H9 (cell line): ENCODE measurements around the gene GALNT10. TPM values are rescaled to one million over a fixed set of nuclear protein-coding genes. Genes with fewer than 3 reads are reported as not detected.

Experiments used
- DNase-seq: peaks from one replicate; pipeline ENCODE4 v3.0.0-alpha.2; 2017
- H2AFZ ChIP-seq: one replicate; pipeline ENCODE4 v1.6.1; 2013; ENCODE audit warnings: mild to moderate bottlenecking, low read length, control low read depth, moderate library complexity
- H2AK5ac ChIP-seq: 2 replicates; pipeline ENCODE4 v1.6.1; 2013; ENCODE audit warnings: low read length, control low read depth, mixed read lengths; ENCODE audit not compliant: insufficient read length
- H2BK120ac ChIP-seq: one replicate; pipeline ENCODE4 v1.6.1; 2013; ENCODE audit warnings: low read depth, mild to moderate bottlenecking, low read length, control low read depth, inconsistent platforms; ENCODE audit not compliant: poor library complexity, severe bottlenecking
- H2BK12ac ChIP-seq: 2 replicates; pipeline ENCODE4 v1.6.1; 2013; ENCODE audit warnings: low read length, control low read depth, mixed read lengths, low read depth; ENCODE audit not compliant: insufficient read length
- H2BK15ac ChIP-seq: 2 replicates; pipeline ENCODE4 v1.6.1; 2013; ENCODE audit warnings: low read depth, low read length, control low read depth
- H2BK20ac ChIP-seq: one replicate; pipeline ENCODE4 v1.6.1; 2013; ENCODE audit warnings: low read depth, mild to moderate bottlenecking, low read length, control low read depth, inconsistent platforms; ENCODE audit not compliant: poor library complexity, severe bottlenecking
- H2BK5ac ChIP-seq: 2 replicates; pipeline ENCODE4 v1.6.1; 2013; ENCODE audit warnings: low read length, control low read depth, mixed read lengths; ENCODE audit not compliant: insufficient read length
- H3K14ac ChIP-seq: 2 replicates; pipeline ENCODE4 v1.6.1; 2013; ENCODE audit warnings: low read length, control low read depth; ENCODE audit not compliant: insufficient read depth
- H3K18ac ChIP-seq: 2 replicates; pipeline ENCODE4 v1.6.1; 2013; ENCODE audit warnings: low read depth, mild to moderate bottlenecking, mixed read lengths, low read length, control low read depth; ENCODE audit not compliant: insufficient read length
- H3K23ac ChIP-seq: 2 replicates; pipeline ENCODE4 v1.6.1; 2013; ENCODE audit warnings: low read length, control low read depth, mixed read lengths, low read depth; ENCODE audit not compliant: insufficient read length
- H3K23me2 ChIP-seq: 2 replicates; pipeline ENCODE4 v1.6.1; 2013; ENCODE audit warnings: low read depth, mild to moderate bottlenecking, mixed read lengths, low read length, control low read depth; ENCODE audit not compliant: insufficient read length, poor library complexity, severe bottlenecking
- H3K27ac ChIP-seq: 2 replicates; pipeline ENCODE4 v1.5.1; 2013; ENCODE audit warnings: low read length, control low read depth, mixed read lengths, low read depth; ENCODE audit not compliant: insufficient read length
- H3K27me3 ChIP-seq: 2 replicates; pipeline ENCODE4 v1.6.1; 2013; ENCODE audit warnings: low read length, control low read depth, inconsistent platforms; ENCODE audit not compliant: insufficient read depth
- H3K4ac ChIP-seq: 2 replicates; pipeline ENCODE4 v1.6.1; 2013; ENCODE audit warnings: low read depth, mild to moderate bottlenecking, control low read depth, inconsistent platforms, low read length, moderate library complexity
- H3K4me1 ChIP-seq: 2 replicates; pipeline ENCODE4 v1.6.1; 2013; ENCODE audit warnings: low read length, control low read depth, inconsistent platforms; ENCODE audit not compliant: insufficient read depth
- H3K4me2 ChIP-seq: 2 replicates; pipeline ENCODE4 v1.6.1; 2013; ENCODE audit warnings: low read length, control low read depth, mixed read lengths; ENCODE audit not compliant: insufficient read length, insufficient read depth
- H3K56ac ChIP-seq: 2 replicates; pipeline ENCODE4 v1.6.1; 2013; ENCODE audit warnings: low read depth, mild to moderate bottlenecking, mixed read lengths, low read length, control low read depth; ENCODE audit not compliant: insufficient read length
- H3K79me1 ChIP-seq: 2 replicates; pipeline ENCODE4 v1.6.1; 2013; ENCODE audit warnings: low read depth, mild to moderate bottlenecking, moderate library complexity, low read length, control low read depth, inconsistent platforms; ENCODE audit not compliant: insufficient read depth, poor library complexity, severe bottlenecking
- H3K79me2 ChIP-seq: 2 replicates; pipeline ENCODE4 v1.6.1; 2013; ENCODE audit warnings: low read length, control low read depth, inconsistent platforms; ENCODE audit not compliant: insufficient read depth
- H3K9ac ChIP-seq: 2 replicates; pipeline ENCODE4 v1.6.1; 2013; ENCODE audit warnings: low read length, control low read depth, mixed read lengths; ENCODE audit not compliant: insufficient read length; ENCODE audit errors: extremely low read depth
- H3K9me3 ChIP-seq: one replicate; pipeline ENCODE4 v1.6.1; 2013; ENCODE audit warnings: low read depth, low read length, inconsistent platforms; ENCODE audit not compliant: control insufficient read depth
- H3T11ph ChIP-seq: one replicate; pipeline ENCODE4 v1.6.1; 2013; ENCODE audit warnings: mild to moderate bottlenecking, low read length, control low read depth, inconsistent platforms
- H4K20me1 ChIP-seq: one replicate; pipeline ENCODE4 v1.6.1; 2013; ENCODE audit not compliant: control insufficient read depth, insufficient read length, insufficient read depth
- H4K5ac ChIP-seq: 2 replicates; pipeline ENCODE4 v1.6.1; 2013; ENCODE audit warnings: low read depth, mild to moderate bottlenecking, mixed read lengths, low read length, control low read depth; ENCODE audit not compliant: insufficient read length
- H4K8ac ChIP-seq: replicated peaks from 2 replicates; pipeline ENCODE4 v1.6.1; 2013; ENCODE audit warnings: low read length, control low read depth, mixed read lengths, low read depth; ENCODE audit not compliant: insufficient read length
- H4K91ac ChIP-seq: 2 replicates; pipeline ENCODE4 v1.6.1; 2013; ENCODE audit warnings: low read depth, mild to moderate bottlenecking, moderate library complexity, mixed read lengths, low read length, control low read depth; ENCODE audit not compliant: insufficient read length
- H3K27ac Mint-ChIP-seq, 3 experiments: 2 replicates in 2 of 3; 3 replicates in 1 of 3; pipeline ENCODE4 v1.8.0; 2020 to 2021; ENCODE audit warnings: mixed read lengths in 3 of 3, mild to moderate bottlenecking in 1 of 3, moderate library complexity in 1 of 3
- H3K27me3 Mint-ChIP-seq: 2 replicates; pipeline ENCODE4 v1.8.0; 2021; ENCODE audit warnings: low read depth, mild to moderate bottlenecking, moderate library complexity, mixed read lengths
- H3K36me3 Mint-ChIP-seq, 3 experiments: 2 replicates in 2 of 3; 3 replicates in 1 of 3; pipeline ENCODE4 v1.8.0; 2020 to 2021; ENCODE audit warnings: low read depth in 3 of 3, mixed read lengths in 3 of 3; ENCODE audit not compliant: insufficient read depth in 1 of 3
- H3K4me1 Mint-ChIP-seq, 2 experiments: 2 replicates each; pipeline ENCODE4 v1.8.0; 2020; ENCODE audit warnings: mixed read lengths in 2 of 2
- H3K4me3 Mint-ChIP-seq, 2 experiments: 2 replicates in 1 of 2; 3 replicates in 1 of 2; pipeline ENCODE4 v1.8.0; 2020 to 2021; ENCODE audit warnings: mild to moderate bottlenecking in 2 of 2, mixed read lengths in 2 of 2, moderate library complexity in 1 of 2
- H3K9me3 Mint-ChIP-seq, 2 experiments: 2 replicates in 1 of 2; 3 replicates in 1 of 2; pipeline ENCODE4 v1.8.0; 2020; ENCODE audit warnings: mild to moderate bottlenecking in 2 of 2, mixed read lengths in 2 of 2, moderate library complexity in 1 of 2
- CTCF ChIP-seq: fragments of 200-600 bp; sonication (generic); conservative IDR thresholded peaks from 3 replicates; pipeline ENCODE4 v1.8.0; 2021; ENCODE audit warnings: antibody characterized with exemption, mild to moderate bottlenecking
- WGBS: extraction: QIAGEN DNeasy Blood & Tissue Kit; methylation state at CpG from one replicate; pipeline ENCODE4 v1.1.7; 2013; ENCODE audit warnings: missing lambda C conversion rate, low lambda C conversion rate, mixed read lengths; ENCODE audit not compliant: insufficient read length; ENCODE audit errors: extremely low coverage; 5-methylcytosine and 5-hydroxymethylcytosine counted together
- total RNA-seq: library from RNA; stranded (reverse); gene quantifications from 2 replicates; pipeline ENCODE4 v1.2.1, GENCODE V29; 2021

Gene GALNT10
- total RNA-seq, 1 experiment from 2014 or later, result 15.4 TPM

GRCh38 chr5:154200221-154200620, 9.7 kb downstream of the GALNT10 start:
- TF ChIP-seq CTCF, result no peak
- H3K79me2 ChIP-seq, result no peaks in the 10 kb centered on the region; the same call in 1 of the 2 replicates
- H3K27ac Mint-ChIP-seq, result no peak overlapping the region; a peak in 1 of 7 replicates

More at GRCh38 chr5:154200221-154200620, 9.7 kb downstream of the GALNT10 start:
- H3K23ac ChIP-seq, result no peak overlapping the region
- no peaks in the 10 kb centered on the region for H3K23me2 ChIP-seq
- H3K36me3 Mint-ChIP-seq, result peaks cover 0 to 3% (median 3%) of the 10 kb centered on the region in 3 experiments; a peak in 3 of 7 replicates
- H3K4me1 Mint-ChIP-seq, result peaks cover 38 to 46% of the 10 kb centered on the region in 2 experiments
- H2AK5ac ChIP-seq, result no peak overlapping the region
- H3K9me3 Mint-ChIP-seq, result no peaks in the 10 kb centered on the region
- no peaks in the 10 kb centered on the region for H3K27me3 ChIP-seq
- no peak overlapping the region for H3K14ac ChIP-seq
- H2BK12ac ChIP-seq, result no peak overlapping the region
- H2AFZ ChIP-seq, result no peak overlapping the region
- H3K9me3 ChIP-seq, result no peaks in the 10 kb centered on the region
- no peak overlapping the region for H4K91ac ChIP-seq
- no peaks in the 10 kb centered on the region for H4K20me1 ChIP-seq
- H2BK120ac ChIP-seq, result no peak overlapping the region
- no peak overlapping the region for H2BK20ac ChIP-seq
- no peak overlapping the region for H4K5ac ChIP-seq
- H3K27ac ChIP-seq, result no peak overlapping the region
- DNase-seq, result no peak
- H3K4me3 Mint-ChIP-seq, result no peak overlapping the region
- no peaks in the 10 kb centered on the region for H3K79me1 ChIP-seq
- H3K9ac ChIP-seq, result no peak overlapping the region
- no peak overlapping the region for H3T11ph ChIP-seq
- no peak overlapping the region for H3K18ac ChIP-seq
- no CpG with 5 or more reads among the region's 8 CpGs for WGBS
- H3K56ac ChIP-seq, result no peak overlapping the region
- no peak overlapping the region for H2BK5ac ChIP-seq
- no peak overlapping the region for H4K8ac ChIP-seq
- no peaks in the 10 kb centered on the region for H3K27me3 Mint-ChIP-seq
- no peak overlapping the region for H3K4me2 ChIP-seq
- H3K4ac ChIP-seq, result no peak overlapping the region
- peaks cover 5% of the 10 kb centered on the region; the same call in 1 of the 2 replicates for H3K4me1 ChIP-seq
- H2BK15ac ChIP-seq, result no peak overlapping the region
